HG03196 (cell line): ENCODE results near the gene UGT1A4.

Experiments used
- ATAC-seq: cut with Tn5 transposase; IDR thresholded peaks from one replicate; pipeline ENCODE4 v1.9.1; 2021; ENCODE audit not compliant: unreplicated experiment

UGT1A4 gene

GRCh38 chr2:233779722-233780121 lies 61.2 kb downstream of the UGT1A4 start:
- ATAC-seq = no peak

GRCh38 chr2:233780771-233781170 lies 62.2 kb downstream of the UGT1A4 start:
- ATAC-seq = no peak

- ATAC-seq = no peak
Observed at GRCh38 chr2:233789554-233789953, 71.0 kb downstream of the UGT1A4 start.

GRCh38 chr2:233791151-233791882 lies 72.8 kb downstream of the UGT1A4 start:
- no peak for ATAC-seq

DNA sequence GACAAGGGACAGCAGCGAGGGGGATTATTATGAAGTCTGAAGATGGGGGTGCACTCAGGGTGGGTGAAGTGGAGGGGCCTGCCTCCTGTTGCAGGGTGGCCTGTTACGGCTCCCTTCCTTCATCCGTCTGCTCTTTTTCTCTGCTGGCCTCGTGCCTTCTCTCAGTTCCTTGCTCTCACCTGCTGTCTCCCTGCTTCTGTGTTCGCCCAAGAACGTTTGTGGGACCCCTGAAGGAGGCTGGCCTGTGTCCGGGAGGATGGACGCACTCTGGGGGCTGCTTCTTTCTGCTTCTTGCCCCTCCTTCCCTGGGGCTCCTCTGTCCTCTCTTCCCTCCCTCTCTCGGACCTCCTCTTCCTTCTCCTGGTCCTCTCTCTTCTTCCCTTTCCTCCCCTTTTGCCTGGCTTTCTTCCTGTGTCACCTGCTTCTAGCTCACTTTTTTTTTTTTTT lies 73.4 kb downstream of the UGT1A4 start:
- ATAC-seq = no peak

DNA sequence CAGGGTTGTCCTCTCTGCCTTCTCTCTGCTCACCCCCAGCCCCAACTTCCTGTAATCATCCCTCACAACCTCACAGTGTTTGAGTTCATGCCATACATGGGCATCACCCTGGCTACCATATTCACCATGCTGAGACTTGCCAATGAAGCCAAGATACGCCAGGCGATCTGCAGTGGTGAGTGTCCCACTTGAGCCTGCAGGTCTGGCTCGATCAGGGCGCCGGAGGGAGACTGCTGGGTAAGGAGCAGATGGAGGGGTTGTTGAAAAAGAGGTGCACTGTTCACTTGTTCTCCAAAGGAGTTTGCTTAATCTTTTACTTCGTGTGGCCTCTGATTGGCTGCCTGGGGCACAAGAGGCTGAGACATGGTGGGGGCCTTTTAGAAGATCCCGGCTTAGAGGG lies 74.2 kb downstream of the UGT1A4 start:
- ATAC-seq = no peak

DNA sequence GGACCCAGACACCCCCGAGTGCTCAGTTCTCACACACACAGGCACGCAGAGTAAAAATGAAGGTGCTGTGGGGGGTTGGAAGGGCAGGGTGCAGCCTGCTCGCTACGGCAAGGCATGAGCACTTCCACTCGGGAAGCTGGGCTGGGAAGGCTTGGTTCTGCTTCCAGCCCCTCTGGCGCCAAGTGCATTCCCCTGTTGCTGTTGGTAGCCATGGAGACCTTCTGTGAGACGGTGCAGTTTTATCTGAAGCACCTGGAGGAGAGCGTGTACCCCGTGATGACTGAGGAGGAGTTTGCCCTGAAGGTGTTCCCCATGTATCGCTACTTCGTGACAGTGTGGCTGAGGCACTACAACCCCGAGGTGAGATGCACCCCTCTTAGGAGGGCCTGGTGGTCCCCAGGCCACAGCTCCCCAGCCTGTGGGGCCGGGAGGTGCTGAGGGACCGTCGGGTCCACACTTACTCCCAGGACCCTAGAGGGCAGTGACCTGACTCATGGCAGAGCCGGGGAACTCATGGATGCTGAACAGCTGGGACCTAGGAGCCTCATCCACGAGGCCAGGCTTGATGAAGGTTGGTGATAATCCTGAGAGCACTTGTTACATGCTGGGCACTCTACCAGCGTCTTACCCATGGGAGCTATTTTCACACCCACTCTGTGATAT lies 75.1 kb downstream of the UGT1A4 start:
- ATAC-seq = no peak

DNA sequence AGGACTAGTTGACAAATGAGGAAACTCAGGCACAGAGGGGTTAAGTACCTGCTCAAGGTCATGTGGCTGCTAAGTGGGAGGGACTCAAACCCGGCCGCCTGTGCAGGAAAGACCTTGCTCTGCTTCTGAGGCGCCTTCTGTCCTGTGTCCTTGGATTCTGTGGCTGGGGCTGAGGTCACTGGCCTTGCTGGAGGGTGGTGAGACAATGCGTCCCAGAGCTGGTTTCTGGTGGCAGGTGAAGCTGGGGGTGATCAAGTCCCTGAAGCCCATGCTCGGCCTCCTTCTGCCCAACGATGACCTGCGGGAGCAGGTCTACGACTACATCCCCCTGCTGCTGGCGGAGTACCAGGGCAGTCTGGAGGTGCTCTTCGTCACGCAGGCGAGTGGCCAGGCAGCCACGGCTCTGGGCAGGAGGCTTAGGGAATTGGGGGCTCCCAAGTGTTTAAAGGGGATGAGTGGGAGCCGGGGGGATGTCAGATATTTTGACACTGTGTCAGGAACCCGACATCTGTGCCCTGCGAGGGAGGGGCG lies 75.7 kb downstream of the UGT1A4 start:
- no peak for ATAC-seq

DNA sequence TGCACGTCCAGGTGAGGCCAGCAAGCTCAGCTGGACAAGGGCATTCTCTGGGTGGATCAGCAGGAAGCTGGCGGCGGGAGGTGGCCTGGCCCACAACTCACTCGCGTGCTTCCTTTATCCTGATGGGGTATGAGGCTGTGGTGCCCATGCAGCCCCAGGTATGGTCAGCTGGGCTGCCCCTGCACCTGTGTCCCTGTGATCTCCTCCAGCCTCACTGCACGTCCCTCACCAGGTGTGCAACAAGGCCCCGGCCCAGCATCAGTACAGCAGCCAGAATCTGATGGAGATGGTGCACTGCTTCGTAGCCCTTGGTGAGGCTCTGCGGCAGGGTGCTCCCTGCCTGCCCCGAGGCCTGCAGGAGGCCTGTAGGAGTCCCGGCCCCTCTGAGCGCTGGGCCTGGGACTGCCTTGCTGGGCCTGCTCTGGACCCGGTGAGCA lies 77.2 kb downstream of the UGT1A4 start:
- no peak for ATAC-seq

DNA sequence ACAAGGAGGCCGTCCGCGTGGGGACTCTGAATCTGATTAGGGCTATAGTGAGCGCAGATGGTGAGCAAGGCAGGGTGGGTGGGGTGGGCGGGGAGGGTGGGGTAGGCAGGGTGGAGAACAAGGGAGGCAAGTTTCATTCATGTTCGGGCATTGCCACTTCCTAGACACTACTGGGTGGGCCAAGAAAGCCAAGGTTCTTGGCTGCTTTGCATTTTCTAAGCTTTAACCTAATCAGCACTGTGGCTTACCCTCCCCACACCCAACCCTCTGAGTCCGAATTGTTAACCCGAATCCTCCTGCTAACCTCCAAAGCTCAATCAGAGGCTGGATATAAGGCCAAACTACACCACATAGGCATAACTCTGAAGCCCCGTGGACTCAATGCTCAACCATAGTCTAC lies 77.7 kb downstream of the UGT1A4 start:
- ATAC-seq = no peak

DNA sequence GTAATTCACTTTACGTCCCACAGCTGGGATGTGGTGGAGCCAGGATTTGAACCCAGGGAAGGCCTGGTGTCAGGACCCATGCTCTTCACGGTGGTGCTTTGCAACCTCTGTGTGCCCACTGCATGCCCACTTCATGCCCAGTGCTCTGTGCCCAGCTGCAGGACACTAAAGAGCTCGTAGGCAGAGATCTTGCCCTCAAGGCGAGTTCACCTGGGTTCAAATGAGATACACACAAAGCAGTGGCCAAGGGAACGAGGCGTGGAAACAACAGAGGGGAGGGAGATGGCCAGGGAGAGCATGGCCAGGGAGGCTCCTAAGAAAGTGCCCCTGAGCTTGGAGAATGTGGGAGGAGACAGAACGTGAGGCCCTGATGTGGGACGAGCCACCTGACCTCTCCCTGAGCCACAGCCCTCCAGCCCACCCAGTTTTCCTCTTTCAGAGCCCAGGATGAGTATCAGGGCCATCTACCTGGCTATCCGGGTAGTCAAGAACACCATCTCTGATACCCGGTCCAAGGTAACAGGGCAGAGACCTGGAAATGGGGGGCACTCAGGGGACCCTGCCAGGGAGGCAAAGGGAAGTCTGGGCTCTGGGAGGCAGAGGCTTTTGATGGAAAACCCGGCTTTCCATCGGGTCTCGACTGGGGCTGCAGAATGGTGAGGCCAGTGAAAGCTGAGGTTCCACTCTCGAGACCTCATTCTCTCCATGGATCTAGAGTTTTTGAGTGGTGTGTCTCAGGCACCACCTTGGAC lies 80.0 kb downstream of the UGT1A4 start:
- no peak for ATAC-seq

- no peak for ATAC-seq
Observed at GRCh38 chr2:233799087-233799665, 80.6 kb downstream of the UGT1A4 start.

GRCh38 chr2:233799716-233800115 lies 81.2 kb downstream of the UGT1A4 start:
- ATAC-seq = no peak

GRCh38 chr2:233800208-233800607 lies 81.7 kb downstream of the UGT1A4 start:
- ATAC-seq = no peak

DNA sequence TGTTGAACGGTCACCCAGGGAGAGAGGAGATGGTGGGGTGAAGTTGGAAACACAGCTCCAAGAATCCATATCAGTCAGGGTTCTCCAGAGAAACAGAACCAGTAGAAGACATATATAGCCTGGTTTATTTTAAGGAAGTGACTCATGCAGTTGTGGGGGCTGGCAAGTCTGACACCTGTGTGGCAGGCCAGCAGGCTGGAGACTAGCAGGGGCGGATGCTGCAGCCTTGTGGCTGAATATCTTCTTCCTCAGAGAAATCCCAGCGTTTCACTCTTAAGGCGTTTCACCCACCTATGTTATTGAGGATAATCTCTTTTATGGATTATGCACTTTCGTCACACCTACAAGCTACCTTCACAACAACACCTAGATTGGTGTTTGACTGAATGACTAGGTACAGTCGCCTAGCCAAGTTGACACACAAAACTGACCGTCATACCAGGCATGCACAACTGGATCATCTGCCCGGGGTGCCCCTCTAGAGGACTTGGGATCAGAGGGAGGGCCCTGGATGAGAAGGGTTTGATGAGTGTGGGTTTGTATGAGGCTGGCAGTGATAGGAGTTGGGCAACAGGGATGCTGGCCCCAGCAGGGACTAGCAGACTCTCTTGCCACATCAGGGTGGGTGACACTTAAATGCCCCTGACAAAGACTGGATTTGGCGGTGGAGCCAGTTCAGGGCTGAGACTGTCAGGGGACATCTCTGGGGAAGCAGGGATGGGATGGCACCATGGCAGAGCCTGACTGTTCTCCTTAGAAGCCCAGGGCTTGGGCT lies 83.0 kb downstream of the UGT1A4 start:
- ATAC-seq = no peak

DNA sequence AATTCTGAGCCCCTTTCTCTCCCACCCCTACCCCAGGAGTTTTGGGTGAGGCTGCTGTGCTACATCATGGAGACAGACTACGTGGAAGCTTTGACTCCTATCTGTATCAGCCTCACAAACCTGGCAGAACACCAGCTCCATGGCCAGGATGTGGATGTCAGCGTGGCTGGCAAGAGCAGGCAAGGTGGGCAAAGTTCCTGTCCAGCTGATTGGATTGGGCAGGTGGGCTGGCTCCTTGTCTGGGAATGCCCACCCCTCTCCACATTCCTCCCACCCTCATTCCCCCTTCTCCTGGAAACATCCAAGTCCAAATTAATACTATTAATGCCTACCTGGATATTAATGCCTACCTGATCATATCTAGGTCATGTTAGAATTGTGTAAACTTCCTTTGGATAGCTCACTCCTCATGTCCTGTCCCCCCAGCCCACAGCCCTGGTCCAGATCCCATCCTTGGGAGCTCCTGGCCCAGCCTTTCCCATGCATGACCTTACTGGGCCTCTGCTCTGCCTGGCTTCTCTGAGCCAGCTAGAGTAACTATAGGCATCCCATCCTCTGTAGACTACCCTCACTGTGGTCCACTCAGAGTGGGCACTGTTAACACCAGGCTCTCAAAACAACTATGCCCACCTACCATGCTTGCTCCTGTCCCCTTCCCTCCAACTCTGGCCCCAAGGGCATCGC lies 83.7 kb downstream of the UGT1A4 start:
- ATAC-seq = no peak

- ATAC-seq = no peak
Observed at GRCh38 chr2:233803292-233803911, 84.9 kb downstream of the UGT1A4 start.

DNA sequence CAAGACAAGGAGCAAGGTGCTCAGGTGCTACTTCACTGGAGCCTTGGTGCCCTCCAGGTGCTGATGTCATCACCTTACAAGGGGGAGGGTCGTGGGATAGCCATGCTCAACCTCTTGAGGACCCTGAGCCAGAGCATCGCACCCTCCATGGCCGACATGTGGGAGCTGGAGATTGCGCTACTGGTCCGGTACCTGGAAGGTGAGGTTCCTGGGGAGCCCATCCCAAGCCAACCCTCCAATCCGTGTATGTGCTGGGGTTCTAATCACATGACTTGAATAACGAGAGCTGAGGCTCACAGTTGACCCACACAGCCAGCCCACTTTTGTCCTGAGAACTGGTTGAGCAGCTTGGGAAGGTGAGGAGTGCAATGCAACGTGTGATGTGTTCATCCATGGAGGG lies 85.5 kb downstream of the UGT1A4 start:
- ATAC-seq = no peak

- no peak for ATAC-seq
Observed at GRCh38 chr2:233807215-233807865, 88.8 kb downstream of the UGT1A4 start.
